Panc1 (cell line): ENCODE data around the gene THSD7A. TPM values are rescaled to one million over a fixed set of nuclear protein-coding genes. Genes with fewer than 3 reads are reported as not detected.

Experiments
- ATAC-seq: fragments of 200-7000 bp; cut with Tn5 transposase; 2 replicates; pipeline ENCODE4 v1.9.1; 2020; ENCODE audit warnings: mild to moderate bottlenecking, moderate library complexity
- BruUV-seq: library from RNA; stranded (reverse); fragments of 400-500 nt; replicated peaks from 2 replicates; lab custom pipeline; 2021; lab: Mats Ljungman, UMichigan
- CTCF ChIA-PET: fragments of 300-600 bp; sonication (Branson Sonifier 250); formaldehyde crosslinking; loops from one replicate; lab custom pipeline; 2022; ENCODE audit warnings: antibody characterized with exemption; lab: Charles Lee
- POLR2A ChIA-PET: fragments of 300-600 bp; sonication (Branson Sonifier 250); formaldehyde crosslinking; loops from one replicate; lab custom pipeline; 2022; ENCODE audit warnings: antibody characterized with exemption; lab: Charles Lee
- DNase-seq: peaks from one replicate; pipeline ENCODE4 v3.0.0-alpha.2; 2010; ENCODE audit warnings: low read depth, low spot score
- H3K27ac ChIP-seq: 2 replicates; pipeline ENCODE4 v1.5.1; 2011; ENCODE audit warnings: mild to moderate bottlenecking, low read length, inconsistent platforms
- H3K27me3 ChIP-seq: fragments of 200-500 bp; sonication (Bioruptor generic); 2 replicates; pipeline ENCODE4 v1.6.0; 2014; ENCODE audit warnings: low read length, inconsistent platforms; ENCODE audit not compliant: control insufficient read depth, insufficient read depth
- H3K36me3 ChIP-seq: fragments of 200-500 bp; sonication (Bioruptor generic); 2 replicates; pipeline ENCODE4 v1.5.1; 2014; ENCODE audit warnings: inconsistent platforms, mild to moderate bottlenecking, low read length, moderate library complexity; ENCODE audit not compliant: control insufficient read depth, insufficient read depth
- H3K4me1 ChIP-seq: 2 replicates; pipeline ENCODE4 v1.5.1; 2011; ENCODE audit warnings: inconsistent platforms, mild to moderate bottlenecking, low read length, moderate library complexity; ENCODE audit not compliant: control insufficient read depth, insufficient read depth
- H3K4me3 ChIP-seq, 2 experiments: 2 replicates each; pipeline ENCODE4 v1.5.1; 2011 to 2012; ENCODE audit warnings: low read depth in 2 of 2, low read length in 2 of 2, mild to moderate bottlenecking in 2 of 2, inconsistent platforms in 1 of 2, moderate library complexity in 1 of 2
- H3K9me3 ChIP-seq: fragments of 200-500 bp; sonication (Bioruptor generic); 2 replicates; pipeline ENCODE4 v1.5.1; 2014; ENCODE audit warnings: low read depth, mild to moderate bottlenecking, inconsistent platforms, low read length, moderate library complexity; ENCODE audit not compliant: control insufficient read depth, insufficient read depth
- CTCF ChIP-seq: fragments of 450-650 bp; IDR thresholded peaks from 2 replicates; pipeline ENCODE4 v1.5.1; 2017; ENCODE audit warnings: mild to moderate bottlenecking
- POLR2AphosphoS5 ChIP-seq: IDR thresholded peaks from 2 replicates; pipeline ENCODE4 v1.6.1; 2012; ENCODE audit warnings: mild to moderate bottlenecking, low read depth, low read length, moderate library complexity
- REST ChIP-seq, 2 experiments: IDR thresholded peaks; 2 replicates each; pipeline ENCODE4 v1.6.1; 2011 to 2012; ENCODE audit warnings: low read depth in 2 of 2, control low read depth in 1 of 2, low read length in 1 of 2, mild to moderate bottlenecking in 1 of 2, moderate library complexity in 1 of 2; ENCODE audit not compliant: insufficient read depth in 1 of 2
- SIN3A ChIP-seq: IDR thresholded peaks from 2 replicates; pipeline ENCODE4 v1.6.1; 2012; ENCODE audit warnings: low read depth, mild to moderate bottlenecking, low read length, moderate library complexity, borderline replicate concordance; ENCODE audit not compliant: insufficient read depth
- TCF7L2 ChIP-seq: IDR thresholded peaks from 2 replicates; pipeline ENCODE4 v1.6.1; 2011; ENCODE audit warnings: mild to moderate bottlenecking, low read depth, low read length, inconsistent platforms
- in situ Hi-C: cut with HindIII; loops from 2 replicates; pipeline ENCODE4 v1.10.0; 2016; ENCODE audit warnings: low sequenced_read_pairs, low pct_unique_long_range_greater_than_20kb
- intact Hi-C: fragments of 100-400 bp; cut with micrococcal nuclease; formaldehyde crosslinking; loops from one replicate; pipeline ENCODE4 v1.10.0; 2022; ENCODE audit not compliant: unreplicated experiment
- total RNA-seq: library from RNA; stranded (reverse); gene quantifications from one replicate; pipeline ENCODE4 v1.2.1, GENCODE V29; 2021; ENCODE audit not compliant: unreplicated experiment

THSD7A gene
- total RNA-seq, 1 experiment from 2014 or later: 38.6 TPM

GRCh38 chr7:11787534-11787933 lies 44.5 kb downstream of the THSD7A start:
- CTCF ChIA-PET: no interaction called here
- in situ Hi-C loops (no loop called here), intact Hi-C loops (no loop called here)
- H3K4me3 ChIP-seq: no peak overlapping the region
- peak overlapping the region; percentile 91 for H3K27ac ChIP-seq
- H3K36me3 ChIP-seq: no peaks in the 10 kb centered on the region
- ATAC-seq (no peak), DNase-seq (no peak)
- TF ChIP-seq POLR2AphosphoS5: no peak
- no peak for TF ChIP-seq SIN3A
- no peak for TF ChIP-seq TCF7L2
- no peak for TF ChIP-seq CTCF
- no peak for TF ChIP-seq REST (IDR thresholded peaks at IDR 0.05; ENCODE audit: insufficient read depth in 1 of 2, low read depth in 2 of 2, low read length in 1 of 2)
- H3K4me1 ChIP-seq: peaks cover 47% of the 10 kb centered on the region
- POLR2A ChIA-PET: no interaction called here
- BruUV-seq: no TSS peak
- peaks cover 5% of the 10 kb centered on the region; the same call in 1 of the 2 replicates for H3K9me3 ChIP-seq
- no peaks in the 10 kb centered on the region for H3K27me3 ChIP-seq

GRCh38 chr7:11786186-11786585 lies 45.8 kb downstream of the THSD7A start:
- Histone ChIP-seq H3K36me3 (no peaks in the 10 kb centered on the region), H3K27ac (peak overlapping the region; percentile 91), H3K9me3 (peaks cover 5% of the 10 kb centered on the region; the same call in 1 of the 2 replicates), H3K4me3 (peak overlapping the region in 1 of 2 experiments; percentile 21; a peak in 1 of 4 replicates), H3K4me1 (peaks cover 46% of the 10 kb centered on the region), H3K27me3 (no peaks in the 10 kb centered on the region)
- BruUV-seq: no TSS peak
- in situ Hi-C loops: no loop called here
- ChIA-PET POLR2A (no interaction called here), CTCF (no interaction called here)
- TF ChIP-seq TCF7L2 (peak; percentile 59; the same call in 1 of the 2 replicates), POLR2AphosphoS5 (peak; percentile 92), REST (IDR thresholded peaks at IDR 0.05; ENCODE audit: insufficient read depth in 1 of 2, low read depth in 2 of 2, low read length in 1 of 2) (peak in 1 of 2 experiments; percentile 38; a peak in 1 of 4 replicates), SIN3A (no peak), CTCF (peak; percentile 8; the same call in 1 of the 2 replicates)
- intact Hi-C loops: no loop called here
- ATAC-seq (peak; percentile 97), DNase-seq (peak; percentile 61)
